SK-N-SH (cell line): ENCODE measurements around the gene KIF25. TPM values are rescaled to one million over a fixed set of nuclear protein-coding genes. Genes with fewer than 3 reads are reported as not detected.

ENCODE experiments used
- CTCF ChIA-PET: fragments of 300-600, 350-600 bp; formaldehyde crosslinking; extraction: SDS; loops from one replicate; lab custom pipeline; 2021; lab: Yijun Ruan, JAX
- POLR2A ChIA-PET: fragments of 350-600 bp; sonication (Branson Sonifier 250); formaldehyde crosslinking; extraction: SDS; loops from one replicate; lab custom pipeline; 2020; ENCODE audit warnings: antibody characterized with exemption, inconsistent platforms; lab: Yijun Ruan, JAX
- DNase-seq: peaks from one replicate; pipeline ENCODE4 v3.0.0; 2012
- H2AFZ ChIP-seq: fragments of 200-600 bp; sonication (generic); 2 replicates; pipeline ENCODE4 v1.8.1; 2016; ENCODE audit warnings: antibody characterized with exemption, mild to moderate bottlenecking, low read depth
- H3F3A ChIP-seq: fragments of 200-600 bp; sonication (generic); replicated peaks from 2 replicates; pipeline ENCODE3; 2016; ENCODE audit warnings: antibody characterized with exemption, mild to moderate bottlenecking; ENCODE audit not compliant: insufficient read depth
- H3K27ac ChIP-seq, 2 experiments: fragments of 200-500 bp in 1 of 2; fragments of 200-600 bp in 1 of 2; sonication (Bioruptor generic) in 1 of 2; sonication (generic), shearing (Covaris generic) in 1 of 2; 2 replicates each; pipeline versions ENCODE4 v1.5.1 to v1.6.1; 2014 to 2016; ENCODE audit warnings: low read depth in 2 of 2, inconsistent platforms in 1 of 2, low read length in 1 of 2, mild to moderate bottlenecking in 1 of 2, mixed read lengths in 1 of 2
- H3K27me3 ChIP-seq: fragments of 200-600 bp; sonication (generic), shearing (Covaris generic); 2 replicates; pipeline ENCODE4 v1.6.1; 2016; ENCODE audit warnings: mixed run types; ENCODE audit not compliant: insufficient read depth
- H3K36me3 ChIP-seq, 2 experiments: fragments of 200-500 bp in 1 of 2; fragments of 200-600 bp in 1 of 2; sonication (Bioruptor generic) in 1 of 2; sonication (generic) in 1 of 2; replicated peaks in 1 of 2; 2 replicates each; pipeline versions ENCODE3 to v1.5.1; 2014 to 2016; ENCODE audit warnings: low read length in 1 of 2, mild to moderate bottlenecking in 1 of 2; ENCODE audit not compliant: insufficient read depth in 2 of 2, control insufficient read depth in 1 of 2
- H3K4me1 ChIP-seq, 2 experiments: fragments of 200-500 bp in 1 of 2; fragments of 200-600 bp in 1 of 2; sonication (Bioruptor generic) in 1 of 2; sonication (generic), shearing (Covaris generic) in 1 of 2; 2 replicates each; pipeline versions ENCODE4 v1.5.1 to v1.6.1; 2014 to 2016; ENCODE audit warnings: low read depth in 1 of 2, low read length in 1 of 2, mixed run types in 1 of 2; ENCODE audit not compliant: insufficient read depth in 2 of 2, control insufficient read depth in 1 of 2
- H3K4me2 ChIP-seq: fragments of 200-600 bp; sonication (generic), shearing (Covaris generic); 2 replicates; pipeline ENCODE4 v1.6.1; 2017; ENCODE audit warnings: mixed run types
- H3K4me3 ChIP-seq, 2 experiments: fragments of 200-500 bp in 1 of 2; fragments of 200-600 bp in 1 of 2; sonication (Bioruptor generic) in 1 of 2; sonication (generic), shearing (Covaris generic) in 1 of 2; 2 replicates each; pipeline versions ENCODE4 v1.5.1 to v1.8.1; 2014 to 2016; ENCODE audit warnings: low read depth in 2 of 2, inconsistent platforms in 1 of 2, low read length in 1 of 2, mild to moderate bottlenecking in 1 of 2, mixed read lengths in 1 of 2, moderate library complexity in 1 of 2
- H3K79me2 ChIP-seq: fragments of 200-600 bp; sonication (generic); 2 replicates; pipeline ENCODE4 v1.8.1; 2017; ENCODE audit warnings: mild to moderate bottlenecking; ENCODE audit not compliant: insufficient read depth
- H3K9ac ChIP-seq: fragments of 200-600 bp; sonication (generic); 2 replicates; pipeline ENCODE4 v1.6.1; 2017; ENCODE audit warnings: mixed run types
- H3K9me2 ChIP-seq: fragments of 200-600 bp; sonication (generic); 2 replicates; pipeline ENCODE4 v1.6.1; 2017; ENCODE audit warnings: mixed run types
- H3K9me3 ChIP-seq: fragments of 200-600 bp; sonication (generic); 2 replicates; pipeline ENCODE4 v1.6.1; 2017; ENCODE audit warnings: mixed run types, mild to moderate bottlenecking, moderate library complexity
- H4K20me1 ChIP-seq: fragments of 200-600 bp; sonication (generic); 2 replicates; pipeline ENCODE4 v1.6.1; 2017; ENCODE audit warnings: mild to moderate bottlenecking, mixed run types; ENCODE audit not compliant: insufficient read depth
- EZH2phosphoT487 ChIP-seq: fragments of 200-600 bp; sonication (generic); IDR thresholded peaks from 2 replicates; pipeline ENCODE4 v1.6.1; 2017; ENCODE audit warnings: low read depth, mixed run types, mild to moderate bottlenecking, antibody characterized with exemption, moderate library complexity, borderline replicate concordance
- GATA2 ChIP-seq: sonication (generic); formaldehyde crosslinking; IDR thresholded peaks from 2 replicates; pipeline ENCODE4 v1.5.0; 2020; ENCODE audit warnings: mild to moderate bottlenecking, missing genetic modification reagents
- IRF3 ChIP-seq: fragments of 150-350 bp; IDR thresholded peaks from 2 replicates; pipeline ENCODE4 v1.6.1; 2016; ENCODE audit warnings: mild to moderate bottlenecking, low read depth, low read length
- JUND ChIP-seq: IDR thresholded peaks from 2 replicates; pipeline ENCODE4 v1.4.0; 2012
- MAX ChIP-seq: IDR thresholded peaks from 2 replicates; pipeline ENCODE4 v1.4.0; 2012; ENCODE audit warnings: low read depth
- PBX3 ChIP-seq: IDR thresholded peaks from 2 replicates; pipeline ENCODE4; 2012
- POLR2AphosphoS5 ChIP-seq: IDR thresholded peaks from 2 replicates; pipeline ENCODE4 v1.6.1; 2012; ENCODE audit warnings: low read depth, low read length
- RAD21 ChIP-seq: IDR thresholded peaks from 2 replicates; pipeline ENCODE4 v1.6.1; 2012; ENCODE audit warnings: mild to moderate bottlenecking, low read length
- REST ChIP-seq: IDR thresholded peaks from 2 replicates; pipeline ENCODE4 v1.6.1; 2012; ENCODE audit warnings: mild to moderate bottlenecking, low read depth, low read length, moderate library complexity
- RXRA ChIP-seq: IDR thresholded peaks from 2 replicates; pipeline ENCODE4 v1.4.0; 2012; ENCODE audit warnings: low read depth, mild to moderate bottlenecking, borderline replicate concordance
- SIN3A ChIP-seq: IDR thresholded peaks from 2 replicates; pipeline ENCODE4 v1.6.1; 2012; ENCODE audit warnings: low read depth, mild to moderate bottlenecking, low read length, moderate library complexity, borderline replicate concordance
- TAF1 ChIP-seq: IDR thresholded peaks from 2 replicates; pipeline ENCODE4 v1.6.1; 2012; ENCODE audit warnings: low read depth, mild to moderate bottlenecking, low read length, moderate library complexity, borderline replicate concordance
- ZBTB33 ChIP-seq: IDR thresholded peaks from 2 replicates; pipeline ENCODE4 v1.4.0; 2012; ENCODE audit warnings: low read depth, borderline replicate concordance
- WGBS: methylation state at CpG from one replicate; pipeline ENCODE4 v1.1.6; 2017; ENCODE audit warnings: low lambda C conversion rate; 5-methylcytosine and 5-hydroxymethylcytosine counted together
- polyA plus RNA-seq, 3 experiments: library from polyadenylated mRNA; depleted of rRNA; stranded (reverse); fragments of >200 nt; gene quantifications; 2 replicates each; pipeline ENCODE4 v1.2.3, GENCODE V29; 2012

The KIF25 gene
- polyA plus RNA-seq, 1 of the 3 experiments (the other 2 are of a cell fraction), result not detected

GRCh38 chr6:168018664-168019063 is 21.2 kb downstream of the KIF25 start:
- H3K9me3 ChIP-seq, result no peaks in the 10 kb centered on the region
- H3K79me2 ChIP-seq, result no peaks in the 10 kb centered on the region
- no peaks in the 10 kb centered on the region for H3K36me3 ChIP-seq
- H3K4me2 ChIP-seq, result no peak overlapping the region
- WGBS, result 69% methylated on average over 11 of the region's 15 CpGs
- no peaks in the 10 kb centered on the region for H3F3A ChIP-seq
- DNase-seq, result no peak
- TF ChIP-seq ZBTB33 (no peak), EZH2phosphoT487 (no peak), SIN3A (no peak), RAD21 (no peak), RXRA (no peak), JUND (no peak), GATA2 (no peak), PBX3 (no peak), POLR2AphosphoS5 (no peak), REST (no peak), MAX (no peak), TAF1 (no peak), IRF3 (no peak)
- no peak overlapping the region for H2AFZ ChIP-seq
- no peak overlapping the region for H3K4me3 ChIP-seq
- no peak overlapping the region for H3K27ac ChIP-seq
- no peaks in the 10 kb centered on the region; a peak in 1 of 4 replicates for H3K4me1 ChIP-seq
- ChIA-PET CTCF (interaction anchor here (0.7 kb wide), 1 partner anchor 108 kb away, joined by 3 read pairs; no protein-coding TSS in a partner anchor), POLR2A (no interaction called here)
- no peaks in the 10 kb centered on the region for H3K9me2 ChIP-seq
- no peaks in the 10 kb centered on the region for H3K27me3 ChIP-seq
- H3K9ac ChIP-seq, result no peak overlapping the region
- H4K20me1 ChIP-seq, result no peaks in the 10 kb centered on the region
